Aorta (tissue), 5 donors: Measurements from ENCODE around the gene RNASEH2B. TPM values are rescaled to one million over a fixed set of nuclear protein-coding genes. Genes with fewer than 3 reads are reported as not detected.

ENCODE experiments used
- ATAC-seq: fragments of 200-7000 bp; cut with Tn5 transposase; one replicate; pipeline ENCODE4 v1.9.1; 2022; ENCODE audit warnings: moderate library complexity; ENCODE audit not compliant: low FRiP score
- DNase-seq, 2 donors: peaks; one replicate each; pipeline ENCODE4 v3.0.0-alpha.2; 2020
- H3K27ac ChIP-seq, 2 donors: one replicate each; pipeline ENCODE4 v1.5.1; 2013; ENCODE audit warnings: low read length in 2 of 2, mild to moderate bottlenecking in 2 of 2, moderate library complexity in 2 of 2, control low read depth in 1 of 2, inconsistent platforms in 1 of 2, low read depth in 1 of 2
- H3K27me3 ChIP-seq, 2 donors: one replicate each; pipeline ENCODE4 v1.6.1; 2013; ENCODE audit warnings: control low read depth in 1 of 2, low read length in 1 of 2, mild to moderate bottlenecking in 1 of 2, moderate library complexity in 1 of 2; ENCODE audit not compliant: insufficient read depth in 2 of 2, control insufficient read depth in 1 of 2
- H3K36me3 ChIP-seq, 2 donors: one replicate each; pipeline ENCODE4 v1.6.1; 2013; ENCODE audit warnings: control low read depth in 1 of 2, low read length in 1 of 2, mild to moderate bottlenecking in 1 of 2; ENCODE audit not compliant: insufficient read depth in 2 of 2, control insufficient read depth in 1 of 2
- H3K4me1 ChIP-seq, 2 donors: one replicate each; pipeline ENCODE4 v1.6.1; 2013; ENCODE audit warnings: low read length in 2 of 2, control low read depth in 1 of 2, mild to moderate bottlenecking in 1 of 2, moderate library complexity in 1 of 2; ENCODE audit not compliant: insufficient read depth in 2 of 2, control insufficient read depth in 1 of 2
- H3K4me3 ChIP-seq, 2 donors: one replicate each; pipeline ENCODE4 v1.5.1; 2013; ENCODE audit warnings: low read length in 2 of 2, control low read depth in 1 of 2, mild to moderate bottlenecking in 1 of 2
- H3K9me3 ChIP-seq: one replicate; pipeline ENCODE4 v1.6.1; 2013; ENCODE audit warnings: mild to moderate bottlenecking, low read length; ENCODE audit not compliant: control insufficient read depth
- whole genome bisulfite sequencing, 2 donors: extraction: QIAGEN DNeasy Blood & Tissue Kit; methylation state at CpG; one replicate each; pipeline ENCODE4 v1.1.7; 2013; 5-methylcytosine and 5-hydroxymethylcytosine counted together
- intact Hi-C, 2 donors: fragments of 100-400 bp; cut with DNase I; formaldehyde crosslinking; loops; one replicate each; pipeline versions ENCODE4 v1.14.2 to v1.15.0; 2022
- polyA plus RNA-seq, 2 donors: library from polyadenylated mRNA; stranded (reverse); fragments of 200-250 nt; gene quantifications; one replicate each; pipeline ENCODE4 v1.2.3, GENCODE V29; 2013
- total RNA-seq, 2 donors: library from RNA; stranded (reverse); fragmentation: NEBNext Ultra II Directional; extraction: Animal tissue kit (Norgen Biotek cat#: 25700); gene quantifications; one replicate each; pipeline ENCODE4 v1.2.1, GENCODE V29; 2021
- donor health status: healthy with polysubstance abuse.
- donor health status: Bipolar disorder and iron deficiency.
- donor health status: DM: no; HTN: no; CAD: no.
- donor health status: DM: no; HTN: no; CAD: no.
- donor health status: DM: yes; HTN: yes; CAD: no.

The RNASEH2B gene
- total and polyA plus RNA-seq, 4 donors = 27.7 to 72.0 (median 41.6) TPM

DNA sequence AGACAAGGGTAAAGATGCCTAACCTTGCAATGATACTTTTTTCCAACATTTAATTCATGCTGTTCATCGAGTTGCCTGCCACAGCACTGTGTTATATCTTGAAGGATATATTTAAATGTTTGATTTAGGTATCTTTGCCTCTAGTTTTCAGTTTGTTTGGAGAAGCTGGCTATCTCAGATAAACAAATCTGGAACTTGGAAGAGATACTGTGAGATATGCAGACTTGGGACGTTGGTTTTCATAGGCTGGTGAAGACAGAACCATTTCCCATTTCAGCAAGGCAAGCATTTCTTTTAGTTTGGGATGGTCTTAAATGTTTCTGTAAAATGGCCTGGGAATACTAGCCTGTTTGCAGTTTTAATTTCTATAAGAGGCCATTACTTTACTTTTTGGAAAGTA, 3.3 kb downstream of the RNASEH2B start:
- 13 to 18% methylated on average over 2 of the region's 2 CpGs for WGBS, 2 donors
- Histone ChIP-seq H3K4me3 (no peak overlapping the region), H3K4me1 (no peaks in the 10 kb centered on the region), H3K9me3 (no peaks in the 10 kb centered on the region), H3K27me3 (no peaks in the 10 kb centered on the region), H3K36me3 (no peaks in the 10 kb centered on the region), H3K27ac (no peak overlapping the region)
- intact Hi-C loops = loop anchor here in 1 of 2 donors (5.0 to 10.0 kb wide), 4 partner anchors 378 to 938 kb away; no protein-coding TSS in a partner anchor
- ATAC-seq (no peak), DNase-seq (no peak)

DNA sequence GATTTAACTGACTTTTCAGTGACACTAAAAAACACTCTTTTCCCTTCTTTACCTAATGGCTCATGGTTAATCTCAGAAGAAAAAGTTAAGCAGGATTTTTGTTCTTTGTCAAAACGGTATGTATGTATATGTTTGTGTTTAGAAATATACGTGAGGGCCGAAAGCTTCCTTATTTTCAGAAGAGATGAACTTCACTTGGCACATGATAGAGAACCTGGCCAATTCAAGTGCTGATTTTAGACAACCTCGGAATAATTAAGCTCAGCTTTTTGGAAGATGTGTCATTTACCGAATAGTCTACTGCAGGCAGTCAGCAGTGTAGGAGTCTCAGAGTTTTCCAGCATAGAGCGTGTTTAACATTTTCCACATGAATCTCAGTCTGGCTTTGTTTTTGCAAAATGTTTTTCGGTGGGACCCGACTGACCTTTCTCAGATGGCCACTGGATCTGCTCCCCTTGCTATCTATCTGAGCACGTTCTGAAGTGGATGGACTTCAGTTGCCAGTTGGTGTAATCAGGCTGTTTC, 4.6 kb downstream of the RNASEH2B start:
- Histone ChIP-seq H3K4me3 (no peak overlapping the region), H3K9me3 (no peaks in the 10 kb centered on the region), H3K36me3 (no peaks in the 10 kb centered on the region), H3K4me1 (no peaks in the 10 kb centered on the region), H3K27me3 (no peaks in the 10 kb centered on the region), H3K27ac (peak overlapping the region in 1 of 2 donors; percentile 53)
- intact Hi-C loops = loop anchor here in 1 of 2 donors (5.0 to 10.0 kb wide), 4 partner anchors 379 to 939 kb away; no protein-coding TSS in a partner anchor
- 34 to 41% methylated on average over 9 of the region's 9 CpGs for WGBS, 2 donors
- DNase-seq = no peak
- ATAC-seq = no peak

DNA sequence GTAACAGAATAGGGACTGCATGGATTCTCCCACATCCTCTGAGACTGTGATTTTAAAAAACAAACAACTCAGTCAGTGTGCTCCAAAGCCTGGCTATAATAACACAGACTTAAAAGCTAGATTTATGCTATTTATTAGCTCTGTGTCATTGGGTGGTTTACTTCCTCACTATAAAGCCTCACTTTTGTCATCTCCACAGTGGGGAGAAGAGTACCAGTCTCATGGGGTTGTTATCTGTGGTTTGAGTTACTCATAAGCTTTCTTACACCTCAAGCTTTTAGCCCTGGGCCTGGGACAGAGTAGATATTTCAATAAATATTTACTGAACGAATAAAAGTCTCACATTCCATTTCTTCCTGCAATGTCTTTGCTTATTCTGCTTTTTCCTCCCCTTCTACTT, 5.3 kb downstream of the RNASEH2B start:
- Histone ChIP-seq H3K27ac (no peak overlapping the region), H3K4me1 (no peaks in the 10 kb centered on the region), H3K4me3 (no peak overlapping the region), H3K27me3 (no peaks in the 10 kb centered on the region), H3K9me3 (no peaks in the 10 kb centered on the region), H3K36me3 (no peaks in the 10 kb centered on the region)
- DNase-seq = no peak
- intact Hi-C loops = loop anchor here in 1 of 2 donors (5.0 to 10.0 kb wide), 4 partner anchors 380 to 940 kb away; no protein-coding TSS in a partner anchor
- ATAC-seq = no peak
- 17 to 37% methylated on average over 1 of the region's 1 CpG for WGBS, 2 donors

DNA sequence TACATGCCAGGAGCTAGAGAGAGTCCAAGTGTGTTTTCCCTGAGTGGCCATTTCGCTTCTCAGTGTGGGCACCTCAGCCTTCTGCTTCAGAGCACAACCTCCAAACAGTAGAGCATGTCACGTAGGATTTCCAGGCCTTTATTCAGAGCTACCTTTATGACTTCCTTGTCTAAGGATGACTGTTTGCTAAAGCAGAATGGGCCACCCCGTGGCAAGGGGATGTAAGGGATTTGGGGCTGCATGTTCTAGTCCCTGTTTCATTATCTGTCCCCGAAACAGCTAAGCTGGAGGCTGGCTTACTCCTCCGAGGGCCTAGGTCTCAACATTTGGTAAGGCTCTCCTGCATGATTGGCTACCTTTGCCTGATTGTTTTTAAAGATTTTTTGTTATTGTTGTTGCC, 6.0 kb downstream of the RNASEH2B start:
- Histone ChIP-seq H3K27me3 (no peaks in the 10 kb centered on the region), H3K4me3 (no peak overlapping the region), H3K9me3 (no peaks in the 10 kb centered on the region), H3K27ac (no peak overlapping the region), H3K4me1 (no peaks in the 10 kb centered on the region), H3K36me3 (no peaks in the 10 kb centered on the region)
- intact Hi-C loops = loop anchor here in 1 of 2 donors (10.0 kb wide), 3 partner anchors 381 to 941 kb away; no protein-coding TSS in a partner anchor
- ATAC-seq = no peak
- 85 to 86% methylated on average over 5 of the region's 5 CpGs for WGBS, 2 donors
- no peak for DNase-seq

DNA sequence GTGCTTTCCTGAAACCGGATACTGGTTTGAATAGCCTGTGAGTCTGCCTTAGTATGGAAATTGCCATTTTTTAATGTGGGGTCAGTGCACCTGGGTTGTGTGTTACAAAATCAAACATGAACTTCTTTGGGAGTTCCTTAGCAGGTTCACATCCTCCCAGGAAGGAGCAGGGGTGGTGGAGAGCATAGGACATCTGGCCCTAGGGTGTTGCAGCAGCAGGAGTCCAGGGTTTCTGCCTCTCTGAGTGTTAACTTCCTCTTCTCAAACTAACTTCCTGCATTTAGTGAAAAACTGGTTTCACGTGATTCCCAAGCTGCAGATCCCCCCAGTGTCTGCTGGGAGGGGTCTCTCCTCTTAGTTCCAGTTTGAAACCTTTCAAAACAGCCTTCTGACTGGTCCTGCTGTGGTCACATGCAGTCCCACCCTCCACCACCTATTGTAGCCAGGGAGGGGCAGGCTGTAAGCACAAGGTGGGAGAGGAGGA, 7.2 kb downstream of the RNASEH2B start:
- 73 to 78% methylated on average over 2 of the region's 2 CpGs for WGBS, 2 donors
- no peaks in the 10 kb centered on the region for H3K4me1 ChIP-seq
- H3K4me3 ChIP-seq = no peak overlapping the region
- no peak for ATAC-seq
- DNase-seq = peak in 1 of 2 donors; percentile 51
- no peaks in the 10 kb centered on the region for H3K9me3 ChIP-seq
- intact Hi-C loops = loop anchor here in 1 of 2 donors (10.0 kb wide), 3 partner anchors 382 to 942 kb away; no protein-coding TSS in a partner anchor
- H3K27ac ChIP-seq = no peak overlapping the region
- no peaks in the 10 kb centered on the region for H3K27me3 ChIP-seq
- H3K36me3 ChIP-seq = no peaks in the 10 kb centered on the region

DNA sequence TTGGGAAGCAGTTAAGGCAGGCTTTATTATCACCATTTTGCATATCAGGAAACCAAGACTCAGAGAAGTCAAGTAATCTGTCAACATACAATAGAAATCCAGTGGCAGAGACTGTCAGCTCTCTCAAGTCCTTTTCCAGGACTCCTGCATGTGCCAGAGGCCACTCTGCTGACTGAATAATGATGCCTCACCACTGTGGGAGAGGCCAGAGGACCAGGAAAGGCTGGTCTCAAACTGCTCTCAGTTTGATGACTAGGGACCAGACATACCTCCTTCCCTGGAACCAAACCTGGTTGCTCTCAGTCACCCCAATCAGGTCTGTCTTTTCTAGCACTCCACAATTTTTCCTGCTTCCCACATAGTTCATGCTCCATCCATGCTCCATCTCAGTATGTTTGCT, 8.0 kb downstream of the RNASEH2B start:
- Histone ChIP-seq H3K4me3 (no peak overlapping the region), H3K27me3 (no peaks in the 10 kb centered on the region), H3K4me1 (no peaks in the 10 kb centered on the region), H3K9me3 (no peaks in the 10 kb centered on the region), H3K36me3 (peaks cover 0 to 2% of the 10 kb centered on the region in 2 donors), H3K27ac (no peak overlapping the region)
- DNase-seq (no peak), ATAC-seq (no peak)
- intact Hi-C loops = loop anchor here in 1 of 2 donors (10.0 kb wide), 3 partner anchors 383 to 943 kb away; no protein-coding TSS in a partner anchor

DNA sequence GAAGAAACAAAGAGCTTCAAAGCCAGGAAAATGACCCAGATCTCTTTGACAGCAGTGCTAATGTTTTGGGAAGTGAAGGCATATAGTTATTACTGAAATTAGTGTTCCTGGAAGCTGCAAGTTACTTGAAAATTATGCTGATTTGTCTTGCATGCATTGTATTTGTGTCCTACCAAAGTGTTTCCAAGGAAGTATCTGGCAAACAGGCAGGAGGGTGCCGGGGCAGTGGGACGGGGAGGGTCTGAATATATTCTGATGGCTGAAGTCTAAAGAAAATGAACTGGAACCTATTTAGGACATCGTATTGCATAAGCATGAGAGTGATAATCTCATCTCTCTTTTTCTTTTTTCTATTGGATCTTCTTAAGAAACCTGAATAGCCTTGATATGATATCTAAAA, 9.0 kb downstream of the RNASEH2B start:
- no peak overlapping the region for H3K4me3 ChIP-seq
- H3K27me3 ChIP-seq = no peaks in the 10 kb centered on the region
- H3K36me3 ChIP-seq = peaks cover 0 to 2% of the 10 kb centered on the region in 2 donors
- 81 to 91% methylated on average over 3 of the region's 3 CpGs for WGBS, 2 donors
- intact Hi-C loops = loop anchor here in 1 of 2 donors (10.0 kb wide), 3 partner anchors 384 to 944 kb away; no protein-coding TSS in a partner anchor
- ATAC-seq (no peak), DNase-seq (no peak)
- H3K9me3 ChIP-seq = no peaks in the 10 kb centered on the region
- no peaks in the 10 kb centered on the region for H3K4me1 ChIP-seq
- H3K27ac ChIP-seq = no peak overlapping the region

DNA sequence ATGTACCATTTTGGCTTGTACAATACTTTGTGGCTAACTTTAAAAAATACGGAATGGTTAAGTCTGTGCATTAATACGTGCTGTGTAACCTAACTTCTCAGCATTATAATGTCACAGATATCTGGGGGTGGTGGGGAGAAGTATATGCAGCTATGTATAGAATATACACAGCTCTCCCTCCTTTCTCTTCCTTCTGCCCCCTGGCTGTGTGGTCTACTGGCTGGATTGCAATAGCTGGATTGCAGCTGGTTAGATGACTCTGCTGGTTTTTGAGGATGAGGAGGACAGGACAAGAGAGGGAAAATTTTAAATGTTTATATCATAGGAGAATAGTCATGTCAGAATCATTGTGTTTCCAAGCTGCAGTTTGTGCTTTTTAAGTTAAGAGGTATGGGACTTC, 9.7 kb downstream of the RNASEH2B start:
- Histone ChIP-seq H3K27ac (no peak overlapping the region), H3K4me3 (no peak overlapping the region), H3K9me3 (no peaks in the 10 kb centered on the region), H3K27me3 (no peaks in the 10 kb centered on the region), H3K4me1 (no peaks in the 10 kb centered on the region), H3K36me3 (peaks cover 0 to 2% of the 10 kb centered on the region in 2 donors)
- intact Hi-C loops = loop anchor here in 1 of 2 donors (10.0 kb wide), 3 partner anchors 384 to 944 kb away; no protein-coding TSS in a partner anchor
- 85 to 93% methylated on average over 2 of the region's 2 CpGs for WGBS, 2 donors
- DNase-seq = no peak
- no peak for ATAC-seq

DNA sequence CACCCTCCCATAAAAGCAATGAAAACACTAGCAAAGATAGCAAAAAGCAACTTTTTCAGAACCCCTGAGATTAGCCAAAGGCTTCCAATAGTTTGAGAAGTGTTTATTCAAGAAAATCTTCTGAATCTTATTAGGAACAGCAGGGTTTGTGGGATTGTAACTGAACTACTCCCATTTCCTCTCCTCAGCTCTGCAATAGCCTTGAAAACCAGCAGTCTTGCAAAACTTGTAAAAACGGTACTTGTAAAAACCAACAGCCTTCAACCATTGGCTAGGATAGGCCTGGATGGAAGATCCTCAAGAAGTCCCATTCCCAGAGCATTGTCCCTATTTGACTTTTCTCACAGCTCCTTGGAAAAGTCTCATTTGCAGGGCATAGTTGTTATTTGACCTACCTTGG, 12.1 kb downstream of the RNASEH2B start:
- no peak overlapping the region for H3K4me3 ChIP-seq
- no peaks in the 10 kb centered on the region for H3K4me1 ChIP-seq
- peaks cover 2% of the 10 kb centered on the region for H3K9me3 ChIP-seq
- intact Hi-C loops = no loop called here
- WGBS, 2 donors = 92 to 95% methylated on average over 1 of the region's 1 CpG
- H3K36me3 ChIP-seq = peaks cover 0 to 2% of the 10 kb centered on the region in 2 donors
- no peak for DNase-seq
- ATAC-seq = no peak
- no peak overlapping the region for H3K27ac ChIP-seq
- H3K27me3 ChIP-seq = no peaks in the 10 kb centered on the region
